Stimulated activated CD8-positive, alpha-beta memory T cell treated with anti-CD3 and anti-CD28 coated beads, Interleukin-4, amount 100 ng/mL, for 24 hours (primary cell): ENCODE data around the gene WDR4.
"Not testable (repeated sequence)": the region's sequence is repeated elsewhere in the genome, so short reads cannot be mapped to it uniquely, and the experiment has no call there.

Experiments used
- DNase-seq: peaks from one replicate; pipeline ENCODE4 v3.0.0-alpha.2; 2020; ENCODE audit warnings: low read depth

WDR4 gene

DNA sequence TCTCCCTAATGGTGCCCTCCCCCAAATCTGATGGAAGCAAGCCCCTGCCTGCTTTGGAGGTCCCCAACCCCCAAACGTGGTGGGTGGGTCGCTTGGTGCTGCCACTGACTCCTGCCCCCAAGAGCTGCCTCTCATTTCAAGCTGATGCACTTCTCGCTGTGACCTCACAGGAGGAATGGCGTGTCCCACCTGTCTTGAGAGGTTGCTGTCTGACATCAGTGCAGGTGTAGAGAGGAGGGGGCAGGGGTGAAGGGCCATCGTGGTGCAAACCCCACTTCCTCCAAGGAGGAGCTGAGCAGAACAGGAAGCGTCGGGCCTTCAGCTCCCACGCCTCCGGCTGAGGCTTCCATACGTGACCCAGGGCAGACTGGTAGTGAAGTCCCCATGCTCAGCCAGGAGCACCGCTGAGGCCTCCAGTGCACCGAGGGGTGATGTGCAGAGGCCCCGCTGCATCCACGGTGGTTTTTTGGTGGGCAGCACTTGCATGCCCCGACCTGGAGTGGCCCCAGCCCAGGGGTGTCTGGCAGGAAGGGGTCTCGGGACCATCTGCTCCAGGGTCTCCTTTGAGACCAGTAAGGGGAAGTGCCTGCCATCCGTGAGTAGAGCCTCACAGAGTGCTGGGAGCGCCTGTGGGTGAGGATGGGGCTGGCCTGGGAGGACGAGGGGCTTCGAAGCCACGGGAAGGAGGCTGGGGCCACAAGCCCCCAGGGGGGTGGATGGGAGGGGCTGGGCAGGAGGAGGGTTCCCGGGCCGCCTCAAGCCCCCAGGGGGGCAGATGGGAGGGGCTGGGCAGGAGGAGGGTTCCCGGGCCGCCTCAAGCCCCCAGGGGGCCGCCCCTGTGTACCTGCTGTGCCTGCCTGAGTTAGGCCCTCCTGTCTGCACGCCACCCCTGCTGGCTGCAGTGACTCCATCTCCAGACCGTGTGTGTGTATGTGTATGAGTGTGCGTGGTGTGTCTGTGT is 39.8 kb downstream of the WDR4 start:
- DNase-seq = no peak

DNA sequence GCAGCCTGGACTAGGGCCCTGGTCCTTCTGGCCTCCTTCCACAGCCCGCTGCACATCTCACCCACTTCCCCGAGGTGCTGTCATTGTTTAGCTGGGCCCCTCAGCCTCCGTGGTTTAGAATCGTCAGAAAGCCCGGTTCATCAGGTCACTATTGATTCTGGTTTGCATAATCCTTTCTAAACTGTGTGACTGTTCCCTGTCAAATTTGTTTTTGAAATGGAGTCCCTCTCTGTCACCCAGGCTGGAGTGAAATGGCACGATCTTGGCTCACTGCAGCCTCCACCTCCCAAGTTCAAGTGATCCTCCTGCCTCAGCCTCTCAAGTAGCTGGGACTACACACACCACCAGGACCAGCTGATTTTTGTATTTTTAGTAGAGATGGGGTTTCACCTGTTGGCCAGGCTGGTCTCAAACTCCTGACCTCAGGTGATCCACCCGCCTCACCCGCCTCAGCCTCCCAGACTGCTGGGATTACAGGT is 41.1 kb downstream of the WDR4 start:
- not testable (repeated sequence) for DNase-seq

DNA sequence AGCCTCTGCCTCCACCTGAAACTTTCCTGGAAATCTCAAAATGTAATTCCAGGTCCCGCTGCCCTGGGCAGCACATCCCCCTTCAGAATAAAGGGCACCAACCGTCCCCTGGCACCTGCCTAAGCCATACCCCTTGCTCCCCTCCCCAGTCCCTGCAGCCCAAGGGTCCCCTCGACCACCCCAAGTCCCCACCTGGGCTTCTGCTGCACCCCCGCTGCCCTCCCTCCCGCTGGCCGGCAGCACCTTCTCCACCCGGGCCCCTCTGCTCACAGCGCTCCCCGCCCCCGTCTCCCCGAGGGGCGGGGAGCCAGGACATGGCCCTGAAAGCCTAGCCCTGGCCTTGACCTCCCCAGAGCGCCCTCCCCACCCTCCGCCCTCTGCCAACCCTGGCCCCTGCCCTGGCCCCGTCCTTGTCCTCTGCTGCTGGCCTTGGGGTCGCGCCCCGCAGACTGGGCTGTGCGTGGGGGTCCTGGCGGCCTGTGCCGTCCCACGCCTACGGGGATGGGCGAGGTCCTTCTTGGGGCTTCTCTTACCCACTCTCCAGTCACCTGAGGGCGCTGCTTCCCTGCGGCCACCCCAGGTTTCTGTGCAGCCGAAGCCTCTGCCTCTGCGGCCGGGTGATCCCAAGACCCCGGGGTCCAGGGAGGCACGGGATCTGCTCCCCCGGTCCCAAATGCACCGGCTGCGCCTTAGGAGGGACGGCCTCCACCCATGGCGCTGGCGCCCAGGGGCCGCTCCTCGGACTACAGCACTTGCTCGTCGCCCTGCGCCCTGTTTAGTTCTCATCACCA is 41.7 kb downstream of the WDR4 start:
- DNase-seq = no peak

DNA sequence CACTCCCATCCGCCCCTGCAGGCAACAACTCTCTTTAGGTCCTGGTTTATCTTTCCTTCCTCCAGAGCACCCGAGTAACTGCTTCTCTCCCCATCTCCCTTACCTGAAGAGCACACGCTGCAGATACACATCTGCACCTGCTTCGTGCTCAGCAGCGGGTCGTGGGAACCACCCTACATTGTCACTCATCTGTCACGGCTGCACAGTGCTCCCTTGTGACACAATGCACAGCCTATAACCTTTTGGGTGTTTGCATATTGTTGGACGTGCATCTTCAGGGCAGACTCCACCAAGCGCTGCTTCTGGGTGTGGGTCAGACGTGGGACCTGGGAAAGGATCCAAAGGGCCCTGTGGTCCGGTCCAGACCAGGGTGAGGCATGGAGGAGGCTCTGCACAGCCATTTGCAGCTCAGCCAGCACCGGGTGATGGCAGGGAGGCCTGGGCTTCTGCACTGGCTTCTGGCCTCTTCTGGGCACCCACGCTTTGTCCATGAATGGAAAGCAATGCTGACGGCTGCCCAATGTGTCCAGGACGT is 42.5 kb downstream of the WDR4 start:
- no peak for DNase-seq

DNA sequence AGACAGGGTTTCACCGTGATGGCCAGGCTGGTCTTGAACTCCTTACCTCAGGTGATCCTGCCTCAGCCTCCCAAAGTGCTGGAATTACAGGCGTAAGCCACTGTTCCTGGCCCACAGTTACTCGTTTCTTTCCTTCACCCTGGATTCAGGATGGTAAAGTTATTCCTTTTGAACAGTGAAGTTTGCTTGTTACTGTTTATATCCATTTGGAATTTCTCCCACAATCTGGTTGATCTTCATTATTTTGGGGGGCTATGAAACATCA is 43.0 kb downstream of the WDR4 start:
- no peak for DNase-seq

DNA sequence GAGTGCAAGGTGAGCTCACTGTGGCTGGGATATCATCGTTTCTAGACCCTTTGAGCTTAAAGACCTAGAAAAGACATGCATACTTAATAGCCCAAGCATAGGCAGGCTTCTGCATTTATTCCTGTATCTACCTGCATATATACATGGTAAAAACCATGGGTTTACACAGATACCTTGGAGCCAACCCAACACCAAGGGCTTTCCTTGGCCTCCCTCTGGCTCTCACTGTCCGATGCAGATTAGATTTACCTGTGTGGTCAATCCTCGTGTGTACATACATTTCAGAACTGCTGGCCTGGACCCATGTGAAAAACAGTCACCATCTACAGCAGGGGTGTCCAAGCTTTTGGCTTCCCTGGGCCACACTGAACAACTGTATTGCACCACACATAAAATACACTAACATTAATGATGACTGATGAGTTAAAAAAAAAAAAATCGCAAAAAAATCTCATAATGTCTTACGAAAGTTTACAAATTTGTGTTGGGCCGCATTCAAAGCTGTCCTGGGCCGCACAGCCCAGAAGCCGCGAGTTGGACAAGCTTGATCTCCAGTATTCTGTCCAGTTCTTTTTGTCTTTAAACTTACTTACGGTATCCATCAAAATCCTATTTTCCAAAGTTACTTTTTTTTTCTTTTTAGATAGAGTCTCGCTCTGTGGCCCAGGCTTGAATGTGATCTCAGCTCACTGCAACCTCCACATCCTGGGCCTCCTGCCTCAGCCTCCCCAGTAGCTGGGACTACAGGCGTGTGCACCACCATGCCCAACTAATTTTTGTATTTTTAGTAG is 43.5 kb downstream of the WDR4 start:
- DNase-seq = no peak

DNA sequence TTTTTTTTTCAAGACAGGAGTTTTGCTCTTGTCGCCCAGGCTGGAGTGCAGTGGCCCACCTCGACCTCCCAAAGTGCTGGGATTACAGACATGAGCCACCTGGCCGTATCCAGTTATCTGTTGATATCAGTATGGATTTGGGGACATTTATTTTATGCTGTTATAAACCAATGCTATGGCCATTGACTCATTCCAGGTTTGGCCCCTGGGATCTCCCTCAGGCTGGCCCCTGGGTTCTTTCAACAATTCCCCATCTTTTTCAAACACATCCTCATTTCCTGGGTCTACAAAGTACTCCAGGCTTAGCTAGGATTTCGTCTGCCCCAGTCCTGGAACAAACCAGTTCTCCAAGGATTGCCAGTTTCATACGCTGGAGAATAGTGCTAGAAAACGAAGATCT is 44.1 kb downstream of the WDR4 start:
- no peak for DNase-seq

DNA sequence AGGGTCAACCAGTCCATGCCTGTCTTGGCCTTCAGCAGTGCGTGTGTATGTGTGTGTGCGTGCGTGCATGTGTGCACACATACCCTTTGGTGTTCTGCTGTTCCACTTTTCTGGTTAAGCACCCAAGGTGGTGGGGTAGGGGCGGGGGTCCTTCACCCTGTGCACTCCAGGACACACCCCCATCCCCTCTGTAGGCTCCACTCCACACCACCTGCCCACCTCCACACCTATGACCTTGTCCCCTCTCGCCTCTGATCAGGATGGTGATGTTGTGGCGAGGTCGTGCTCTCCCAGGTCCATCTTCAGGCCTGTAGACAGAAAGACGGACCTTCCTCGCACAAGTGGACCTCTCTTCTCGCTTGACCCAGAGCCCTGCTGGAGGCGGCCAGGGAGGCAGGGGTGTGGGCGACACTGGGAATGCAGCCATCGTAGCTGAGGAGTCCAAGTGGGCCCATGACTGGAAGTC is 44.6 kb downstream of the WDR4 start:
- DNase-seq = no peak

DNA sequence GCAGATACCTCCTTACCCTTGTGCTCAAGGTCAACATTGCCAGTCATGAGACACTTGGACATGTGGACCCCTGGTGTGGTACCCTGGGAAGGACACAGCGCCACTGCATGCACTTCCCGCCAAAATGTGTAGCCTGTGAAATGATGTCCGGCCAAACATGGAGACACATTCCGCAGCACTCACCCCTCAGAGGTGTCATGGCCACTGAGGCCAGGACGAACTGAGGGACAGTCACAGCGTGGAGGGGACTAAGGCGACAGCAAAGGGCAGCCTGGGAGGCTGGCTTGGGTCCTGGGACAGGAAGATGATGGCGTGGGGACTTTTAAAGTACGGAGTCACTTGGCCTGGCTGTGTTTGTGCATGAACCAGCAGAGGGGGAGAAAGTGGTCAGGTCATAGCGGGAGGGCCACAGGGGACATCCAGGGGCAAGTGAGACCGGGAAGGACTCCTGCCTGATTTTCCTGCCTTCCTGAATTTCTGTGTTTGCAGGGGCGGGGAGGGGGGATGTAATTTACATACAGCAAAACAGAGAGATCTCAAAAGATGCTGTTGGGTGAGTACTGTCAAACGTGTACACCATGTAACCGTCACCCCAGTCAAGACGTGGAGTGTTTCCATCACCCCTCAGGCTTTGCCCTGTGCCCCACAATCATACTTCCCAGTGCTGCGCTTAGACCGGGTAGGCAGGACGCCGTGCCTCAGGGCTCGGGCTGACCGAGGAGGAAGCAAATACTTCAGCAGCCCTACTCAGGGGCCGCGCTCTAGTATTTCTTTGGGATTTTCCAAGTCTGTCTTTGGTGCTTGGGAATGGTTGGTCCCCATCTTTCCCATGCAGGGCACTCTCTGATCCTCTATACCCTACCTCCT is 45.2 kb downstream of the WDR4 start:
- no peak for DNase-seq

DNA sequence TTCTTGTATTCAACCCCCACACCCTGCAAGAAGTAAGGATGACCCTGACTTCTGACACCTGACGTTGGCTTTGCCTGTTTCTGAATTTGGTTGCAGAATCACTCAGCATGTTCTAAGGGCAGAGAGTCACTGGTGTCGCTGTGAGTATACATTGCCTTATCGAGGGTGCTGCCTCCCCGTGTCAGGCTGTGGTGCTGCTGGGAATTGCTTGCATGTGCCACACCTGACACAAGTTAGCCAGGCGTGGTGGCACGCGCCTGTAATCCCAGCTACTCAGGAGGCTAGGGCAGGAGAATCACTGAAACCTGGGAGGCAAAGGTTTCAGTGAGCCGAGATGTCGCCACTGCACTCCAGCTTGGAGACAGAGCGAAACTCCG is 45.9 kb downstream of the WDR4 start:
- DNase-seq = no peak

DNA sequence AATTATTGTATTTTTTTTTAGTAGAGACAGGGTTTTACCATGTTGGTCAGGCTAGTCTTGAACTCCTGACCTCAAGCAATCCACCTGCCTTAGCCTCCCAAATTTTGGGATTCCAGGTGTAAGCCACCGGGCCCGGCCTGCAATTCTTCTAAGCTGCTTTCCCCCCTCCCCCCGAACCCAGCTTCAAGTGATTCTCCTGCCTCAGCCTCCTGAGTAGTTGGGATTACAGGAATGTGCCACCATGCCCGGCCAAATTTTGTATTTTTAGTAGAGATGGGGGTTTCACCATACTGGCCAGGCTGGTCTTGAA is 47.1 kb downstream of the WDR4 start:
- not testable (repeated sequence) for DNase-seq

DNA sequence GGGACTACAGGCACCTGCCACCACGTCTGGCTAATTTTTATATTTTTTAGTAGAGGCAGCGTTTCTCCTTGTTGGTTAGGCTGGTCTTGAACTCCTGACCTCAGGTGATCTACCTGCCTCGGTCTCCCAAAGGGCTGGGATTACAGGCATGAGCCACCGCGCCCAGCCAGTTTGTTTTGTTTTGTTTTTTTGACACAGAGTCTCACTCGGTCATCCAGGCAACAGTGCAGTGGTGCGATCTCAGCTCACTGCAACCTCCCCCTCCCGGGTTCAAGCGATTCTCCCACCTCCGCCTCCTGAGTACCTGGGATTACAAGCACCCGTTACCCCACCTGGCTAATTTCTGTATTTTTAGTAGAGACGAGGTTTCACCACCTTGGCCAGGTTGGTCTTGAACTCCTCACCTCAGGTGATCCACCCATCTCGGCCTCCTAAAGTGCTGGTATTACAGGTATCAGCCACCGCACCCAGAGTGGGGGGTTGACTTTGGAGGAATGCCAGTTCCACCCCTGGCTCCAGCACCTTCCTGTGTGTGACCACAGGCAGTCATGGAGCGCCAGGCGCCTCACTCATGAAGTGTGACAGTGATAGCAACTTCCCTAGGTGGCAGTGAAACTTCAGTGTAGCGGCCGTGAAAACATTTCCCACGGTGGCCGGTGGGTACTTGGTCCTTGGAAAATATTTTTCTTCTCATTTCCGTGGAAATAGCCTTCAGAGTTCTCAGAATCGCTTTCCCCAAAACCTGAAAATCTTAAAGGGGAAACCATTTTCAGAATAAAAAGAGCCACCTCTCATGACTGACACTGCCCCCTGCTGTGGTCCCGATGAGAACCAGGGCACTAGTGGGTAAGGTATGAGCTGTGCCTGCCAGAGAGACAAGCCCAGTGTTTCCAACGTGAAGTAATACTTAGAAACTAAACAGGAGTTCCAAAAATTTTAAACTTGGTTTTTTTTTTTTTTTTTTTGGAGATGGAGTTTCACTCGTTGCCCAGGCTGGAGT is 48.6 kb downstream of the WDR4 start:
- DNase-seq = no peak

DNA sequence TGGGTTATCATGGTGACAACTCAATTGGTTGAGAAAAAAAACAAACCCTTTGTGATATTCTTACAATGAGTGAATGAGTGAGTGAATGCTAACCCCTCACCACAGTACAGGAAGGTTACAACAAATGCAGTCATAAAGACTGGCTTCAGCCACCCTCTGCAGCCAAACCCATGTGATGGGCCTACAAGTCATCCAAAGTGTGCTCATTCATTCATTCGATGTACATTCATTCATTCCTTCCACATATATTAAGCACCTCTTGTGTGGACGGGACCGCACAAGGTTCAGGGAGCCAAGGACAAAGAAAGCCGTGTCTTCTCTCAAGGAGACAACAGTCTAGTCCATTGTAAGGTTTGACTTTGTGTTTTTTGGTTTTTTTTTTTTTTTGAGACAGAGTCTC is 49.4 kb downstream of the WDR4 start:
- no peak for DNase-seq

DNA sequence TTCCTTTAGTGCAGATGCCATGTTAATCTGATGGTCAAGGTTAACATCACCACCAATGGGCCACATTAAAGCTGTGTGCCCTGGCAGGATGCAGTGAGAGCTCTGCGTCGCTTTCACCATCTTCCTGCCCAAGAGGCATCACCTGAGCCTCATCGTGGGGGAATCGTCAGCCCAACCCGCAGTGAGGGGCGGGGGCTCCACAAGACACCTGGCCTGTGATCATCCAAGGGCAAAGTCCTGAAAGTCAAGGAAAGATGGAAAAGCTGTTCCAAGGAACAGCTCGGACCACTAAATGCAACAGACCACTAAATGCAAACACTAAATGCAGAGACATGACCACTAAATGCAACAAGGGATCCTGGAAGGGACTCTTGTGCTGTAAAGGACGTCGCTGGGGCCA is 49.9 kb downstream of the WDR4 start:
- no peak for DNase-seq

DNA sequence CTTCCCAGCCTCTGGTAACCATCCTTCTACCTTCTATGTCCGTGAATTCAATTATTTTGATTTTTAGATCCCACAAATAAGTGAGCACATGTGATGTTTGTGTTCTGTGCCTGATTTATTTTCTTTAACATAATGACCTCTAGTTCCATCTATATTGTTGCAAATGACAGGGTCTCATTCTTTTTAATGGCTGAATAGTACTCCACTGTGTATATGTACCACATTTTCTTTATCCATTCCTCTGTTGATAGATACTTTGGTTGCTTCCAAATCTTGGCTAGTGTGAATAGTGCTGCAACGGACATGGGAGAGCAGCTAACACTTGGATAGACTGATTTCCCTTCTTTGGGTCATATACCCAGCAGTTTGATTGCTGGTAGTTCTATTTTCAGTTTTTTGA is 51.8 kb downstream of the WDR4 start:
- DNase-seq = no peak

DNA sequence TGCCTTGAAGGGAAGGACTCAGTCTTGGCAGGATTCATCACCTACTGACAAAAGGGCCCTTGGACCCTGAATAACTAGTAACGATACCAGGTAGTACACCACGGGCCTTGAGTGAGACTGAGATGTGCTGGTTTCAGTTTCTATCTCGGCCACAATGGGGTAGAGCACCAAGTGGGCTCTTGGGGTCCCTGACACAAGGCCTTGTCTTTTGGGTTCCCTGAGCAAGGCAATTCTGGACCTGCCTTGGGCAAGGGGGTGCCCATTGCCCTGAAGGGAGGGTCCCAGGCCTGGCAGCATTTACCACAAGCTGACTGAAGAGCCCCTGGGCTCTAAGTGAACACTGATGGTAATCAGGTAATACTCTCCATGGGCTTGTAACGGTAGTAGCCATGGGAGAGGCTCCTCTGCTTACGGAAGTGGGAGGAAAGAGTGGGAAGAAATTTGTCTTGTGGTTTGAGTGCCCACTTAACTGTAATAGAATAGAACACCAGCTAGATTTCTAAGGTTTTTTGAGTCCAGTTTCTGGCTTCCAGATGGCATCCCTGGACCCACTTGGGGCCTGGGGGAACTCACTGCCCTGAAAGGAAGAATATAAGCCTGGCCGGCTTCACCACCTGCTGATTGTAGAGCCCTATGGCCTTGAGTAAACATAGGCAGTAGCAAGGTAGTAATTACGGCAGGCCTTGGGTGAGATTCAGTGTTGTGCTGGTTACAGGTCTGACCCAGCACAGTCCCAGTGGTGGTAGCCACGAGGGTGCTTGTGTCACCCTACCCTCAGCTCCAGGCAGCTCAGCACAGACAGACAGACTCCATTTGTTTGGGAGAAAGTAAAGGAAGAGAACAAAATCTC is 58.5 kb downstream of the WDR4 start:
- DNase-seq = no peak

DNA sequence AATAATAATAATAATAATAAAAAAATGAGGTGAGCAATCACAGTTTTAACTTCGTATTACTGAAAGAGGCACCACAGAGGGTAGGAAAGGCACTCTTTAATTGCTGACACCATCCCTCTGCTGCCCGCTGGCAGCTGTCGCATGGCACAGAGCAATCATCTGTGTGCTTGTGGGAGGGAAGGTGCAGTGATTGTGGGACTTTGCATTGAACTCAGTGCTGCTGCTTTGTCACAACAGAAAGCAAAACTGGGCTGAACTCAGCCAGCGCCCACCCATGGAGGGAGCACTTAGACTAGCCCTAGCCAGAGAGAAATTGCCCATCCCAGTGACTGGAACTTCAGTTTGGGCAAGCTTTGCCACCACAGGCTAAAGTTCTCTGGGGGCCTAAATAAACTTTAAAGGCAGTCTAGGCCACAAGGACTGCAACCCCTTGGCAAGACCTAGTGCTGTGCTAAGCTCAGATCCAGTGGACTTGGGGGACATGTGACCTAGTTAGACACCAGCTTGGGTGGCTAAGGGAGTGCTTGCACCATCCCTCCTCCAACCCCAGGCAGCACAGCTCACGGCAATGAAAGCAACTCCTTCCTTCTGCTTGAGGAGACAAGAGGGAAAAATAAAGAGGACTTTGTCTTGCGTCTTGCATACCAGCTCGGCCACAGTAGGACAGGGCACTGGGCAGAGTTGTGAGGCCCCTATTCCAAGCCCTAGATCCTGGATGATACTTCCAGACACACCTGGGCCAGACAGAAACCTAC is 59.3 kb downstream of the WDR4 start:
- DNase-seq = no peak

DNA sequence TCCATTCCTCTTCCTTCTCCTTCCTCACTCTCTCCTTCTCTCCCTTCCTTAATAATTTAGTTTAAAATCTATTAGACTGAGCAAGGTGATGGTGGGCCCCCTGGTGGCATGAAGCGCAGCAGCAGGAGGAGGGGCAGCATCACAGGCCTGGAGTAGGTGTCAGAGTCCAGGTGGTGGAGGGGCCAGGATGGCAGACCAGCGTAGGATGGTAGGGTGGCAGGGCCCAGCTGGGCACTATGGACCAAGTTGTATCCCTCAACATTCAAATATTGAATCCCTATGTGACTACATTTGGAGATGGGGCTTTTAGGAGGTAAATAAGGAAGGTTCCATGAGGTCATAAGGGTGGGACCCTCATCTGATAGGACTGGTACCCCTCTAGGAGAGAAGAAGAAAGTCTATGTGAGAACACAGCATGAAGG is 61.0 kb downstream of the WDR4 start:
- DNase-seq = peak; percentile 51
